Activated CD8-positive, alpha-beta memory T cell treated with anti-CD3 and anti-CD28 coated beads, Interleukin-2, amount 10 ng/mL, durations not matched to agents 7 days and 5 days (primary cell): Measurements from ENCODE around the gene FYCO1. TPM values are rescaled to one million over a fixed set of nuclear protein-coding genes. Genes with fewer than 3 reads are reported as not detected.

ENCODE experiments used
- ATAC-seq: fragments of 150-1000 bp; cut with Tn5 transposase; one replicate; pipeline ENCODE4 v1.10.0; 2021; ENCODE audit warnings: moderate library complexity
- CTCF ChIA-PET: fragments of 350-600 bp; sonication (Branson Sonifier 250); formaldehyde crosslinking; loops from one replicate; lab custom pipeline; 2021; ENCODE audit warnings: antibody characterized with exemption; lab: Charles Lee
- DNase-seq: peaks from one replicate; pipeline ENCODE4 v3.0.0-alpha.2; 2020
- H3K27ac Mint-ChIP-seq: one replicate; pipeline ENCODE4 v1.8.0; 2021; ENCODE audit warnings: mild to moderate bottlenecking, mixed read lengths
- H3K27me3 Mint-ChIP-seq: one replicate; pipeline ENCODE4 v1.8.0; 2021; ENCODE audit warnings: mixed read lengths
- H3K36me3 Mint-ChIP-seq: one replicate; pipeline ENCODE4 v1.8.0; 2021; ENCODE audit warnings: mild to moderate bottlenecking, mixed read lengths
- H3K4me1 Mint-ChIP-seq: one replicate; pipeline ENCODE4 v1.8.0; 2021; ENCODE audit warnings: mixed read lengths
- H3K4me3 Mint-ChIP-seq: one replicate; pipeline ENCODE4 v1.8.0; 2021; ENCODE audit warnings: mild to moderate bottlenecking, moderate library complexity, mixed read lengths
- H3K9me3 Mint-ChIP-seq: one replicate; pipeline ENCODE4 v1.8.0; 2022; ENCODE audit warnings: low read depth, mixed read lengths
- total RNA-seq, 2 experiments: library from RNA; stranded (reverse); gene quantifications; one replicate each; pipeline ENCODE4 v1.2.3, GENCODE V29; 2021

Gene FYCO1
- total RNA-seq, 2 experiments from 2014 or later, result 19.1 to 27.7 TPM

- Mint-ChIP-seq H3K4me1 (peaks cover 74% of the 10 kb centered on the region), H3K27ac (no peak overlapping the region), H3K4me3 (no peak overlapping the region), H3K27me3 (no peaks in the 10 kb centered on the region), H3K36me3 (peaks cover 49% of the 10 kb centered on the region), H3K9me3 (peaks cover 2% of the 10 kb centered on the region)
- ATAC-seq, result no peak
- CTCF ChIA-PET, result interaction anchor here (1.3 to 30.7 kb wide), 4 partner anchors 21 to 267 kb away, joined by 4 to 708 read pairs (median 11); partner anchors contain the start of gene CCR1
- DNase-seq, result no peak
Observed at GRCh38 chr3:45940781-45941365, 54.8 kb downstream of the FYCO1 start.

- no peak for ATAC-seq
- peaks cover 67% of the 10 kb centered on the region for H3K4me1 Mint-ChIP-seq
Observed at GRCh38 chr3:45940004-45940780, 55.4 kb downstream of the FYCO1 start.

GRCh38 chr3:45939341-45939771, 56.3 kb downstream of the FYCO1 start:
- Mint-ChIP-seq H3K27ac (peak overlapping the region; percentile 57), H3K4me3 (no peak overlapping the region)

More at GRCh38 chr3:45940004-45940780, 55.4 kb downstream of the FYCO1 start:
- Mint-ChIP-seq H3K9me3 (peaks cover 2% of the 10 kb centered on the region), H3K27ac (no peak overlapping the region), H3K36me3 (peaks cover 49% of the 10 kb centered on the region), H3K27me3 (no peaks in the 10 kb centered on the region), H3K4me3 (no peak overlapping the region)
- DNase-seq, result no peak
- CTCF ChIA-PET, result interaction anchor here (0.6 to 30.7 kb wide), 16 partner anchors 8 to 907 kb away, joined by 3 to 708 read pairs (median 8); partner anchors contain the start of gene CCR1

GRCh38 chr3:45938864-45939263, 56.8 kb downstream of the FYCO1 start:
- H3K27ac Mint-ChIP-seq, result peak overlapping the region; percentile 57
- peaks cover 2% of the 10 kb centered on the region for H3K9me3 Mint-ChIP-seq
- ATAC-seq (peak; percentile 79), DNase-seq (peak; percentile 93)
- H3K4me3 Mint-ChIP-seq, result no peak overlapping the region
- CTCF ChIA-PET, result interaction anchor here (0.6 to 30.7 kb wide), 45 partner anchors 9 to 619 kb away, joined by 3 to 708 read pairs (median 4); partner anchors contain the start of genes CCR1, CCR5, CCR5AS and CCRL2
- no peaks in the 10 kb centered on the region for H3K27me3 Mint-ChIP-seq
- peaks cover 52% of the 10 kb centered on the region for H3K36me3 Mint-ChIP-seq
- H3K4me1 Mint-ChIP-seq, result peaks cover 58% of the 10 kb centered on the region

More at GRCh38 chr3:45939341-45939771, 56.3 kb downstream of the FYCO1 start:
- DNase-seq (no peak), ATAC-seq (no peak)
- no peaks in the 10 kb centered on the region for H3K27me3 Mint-ChIP-seq
- peaks cover 60% of the 10 kb centered on the region for H3K4me1 Mint-ChIP-seq
- H3K36me3 Mint-ChIP-seq, result peaks cover 49% of the 10 kb centered on the region
- CTCF ChIA-PET, result interaction anchor here (0.6 to 30.7 kb wide), 41 partner anchors 9 to 619 kb away, joined by 3 to 708 read pairs (median 4); partner anchors contain the start of genes CCR1, CCR5, CCR5AS and CCRL2
- H3K9me3 Mint-ChIP-seq, result peaks cover 2% of the 10 kb centered on the region

GRCh38 chr3:45938043-45938435, 57.6 kb downstream of the FYCO1 start:
- peaks cover 49% of the 10 kb centered on the region for H3K4me1 Mint-ChIP-seq
- no peak overlapping the region for H3K4me3 Mint-ChIP-seq
- peaks cover 2% of the 10 kb centered on the region for H3K9me3 Mint-ChIP-seq
- DNase-seq (no peak), ATAC-seq (no peak)
- CTCF ChIA-PET, result interaction anchor here (0.6 to 30.7 kb wide), 33 partner anchors 9 to 620 kb away, joined by 3 to 708 read pairs (median 5); partner anchors contain the start of genes CCR1, CCR5, CCR5AS and CCRL2
- H3K27me3 Mint-ChIP-seq, result no peaks in the 10 kb centered on the region
- peaks cover 52% of the 10 kb centered on the region for H3K36me3 Mint-ChIP-seq
- H3K27ac Mint-ChIP-seq, result no peak overlapping the region

- peaks cover 55% of the 10 kb centered on the region for H3K36me3 Mint-ChIP-seq
- no peaks in the 10 kb centered on the region for H3K27me3 Mint-ChIP-seq
- DNase-seq (no peak), ATAC-seq (no peak)
- peaks cover 43% of the 10 kb centered on the region for H3K4me1 Mint-ChIP-seq
- peaks cover 2% of the 10 kb centered on the region for H3K9me3 Mint-ChIP-seq
- no peak overlapping the region for H3K4me3 Mint-ChIP-seq
- CTCF ChIA-PET, result interaction anchor here (0.8 to 30.7 kb wide), 11 partner anchors 8 to 441 kb away, joined by 3 to 708 read pairs (median 8); no protein-coding TSS in a partner anchor
- no peak overlapping the region for H3K27ac Mint-ChIP-seq
Observed at GRCh38 chr3:45937206-45938042, 58.2 kb downstream of the FYCO1 start.

GRCh38 chr3:45936261-45936660, 59.4 kb downstream of the FYCO1 start:
- peaks cover 2% of the 10 kb centered on the region for H3K9me3 Mint-ChIP-seq
- H3K36me3 Mint-ChIP-seq, result peaks cover 55% of the 10 kb centered on the region
- no peak overlapping the region for H3K27ac Mint-ChIP-seq
- CTCF ChIA-PET, result interaction anchor here (30.7 kb wide), 1 partner anchor 142 kb away, joined by 708 read pairs; no protein-coding TSS in a partner anchor
- DNase-seq (no peak), ATAC-seq (no peak)
- H3K4me3 Mint-ChIP-seq, result no peak overlapping the region
- no peaks in the 10 kb centered on the region for H3K27me3 Mint-ChIP-seq
- H3K4me1 Mint-ChIP-seq, result peaks cover 34% of the 10 kb centered on the region

GRCh38 chr3:45933591-45933990, 62.0 kb downstream of the FYCO1 start:
- CTCF ChIA-PET, result interaction anchor here (0.7 to 30.7 kb wide), 2 partner anchors 145 to 171 kb away, joined by 3 to 708 read pairs; no protein-coding TSS in a partner anchor
- no peak overlapping the region for H3K27ac Mint-ChIP-seq
- no peaks in the 10 kb centered on the region for H3K9me3 Mint-ChIP-seq
- H3K4me3 Mint-ChIP-seq, result no peak overlapping the region
- peaks cover 12% of the 10 kb centered on the region for H3K4me1 Mint-ChIP-seq
- peaks cover 56% of the 10 kb centered on the region for H3K36me3 Mint-ChIP-seq
- no peak for ATAC-seq
- H3K27me3 Mint-ChIP-seq, result no peaks in the 10 kb centered on the region
- DNase-seq, result no peak

GRCh38 chr3:45932112-45932511, 63.5 kb downstream of the FYCO1 start:
- Mint-ChIP-seq H3K27me3 (no peaks in the 10 kb centered on the region), H3K36me3 (peaks cover 63% of the 10 kb centered on the region), H3K27ac (no peak overlapping the region), H3K4me1 (peaks cover 3% of the 10 kb centered on the region), H3K4me3 (no peak overlapping the region), H3K9me3 (no peaks in the 10 kb centered on the region)
- ATAC-seq (no peak), DNase-seq (no peak)
- CTCF ChIA-PET, result interaction anchor here (0.8 to 30.7 kb wide), 4 partner anchors 67 to 170 kb away, joined by 3 to 708 read pairs (median 4); no protein-coding TSS in a partner anchor

GRCh38 chr3:45931496-45931895, 64.1 kb downstream of the FYCO1 start:
- no peak overlapping the region for H3K4me3 Mint-ChIP-seq
- H3K4me1 Mint-ChIP-seq, result peaks cover 3% of the 10 kb centered on the region
- H3K27ac Mint-ChIP-seq, result no peak overlapping the region
- no peak for ATAC-seq
- peaks cover 64% of the 10 kb centered on the region for H3K36me3 Mint-ChIP-seq
- H3K9me3 Mint-ChIP-seq, result no peaks in the 10 kb centered on the region
- DNase-seq, result no peak
- CTCF ChIA-PET, result interaction anchor here (0.8 to 30.7 kb wide), 4 partner anchors 68 to 170 kb away, joined by 3 to 708 read pairs (median 4); no protein-coding TSS in a partner anchor
- no peaks in the 10 kb centered on the region for H3K27me3 Mint-ChIP-seq

- DNase-seq (peak; percentile 79), ATAC-seq (peak; percentile 99)
- no peak overlapping the region for H3K27ac Mint-ChIP-seq
Observed at GRCh38 chr3:45929042-45929679, 66.5 kb downstream of the FYCO1 start.

GRCh38 chr3:45927881-45928280, 67.7 kb downstream of the FYCO1 start:
- CTCF ChIA-PET, result interaction anchor here (1.2 to 30.7 kb wide), 7 partner anchors 13 to 179 kb away, joined by 3 to 708 read pairs (median 6); no protein-coding TSS in a partner anchor
- Mint-ChIP-seq H3K9me3 (no peaks in the 10 kb centered on the region), H3K27ac (no peak overlapping the region), H3K27me3 (no peaks in the 10 kb centered on the region), H3K4me3 (no peak overlapping the region), H3K36me3 (peaks cover 61% of the 10 kb centered on the region), H3K4me1 (peaks cover 6% of the 10 kb centered on the region)
- ATAC-seq (no peak), DNase-seq (no peak)

More at GRCh38 chr3:45929042-45929679, 66.5 kb downstream of the FYCO1 start:
- H3K27me3 Mint-ChIP-seq, result no peaks in the 10 kb centered on the region
- H3K36me3 Mint-ChIP-seq, result peaks cover 60% of the 10 kb centered on the region
- H3K4me3 Mint-ChIP-seq, result no peak overlapping the region
- CTCF ChIA-PET, result interaction anchor here (0.6 to 30.7 kb wide), 45 partner anchors 8 to 945 kb away, joined by 3 to 708 read pairs (median 4); partner anchors contain the start of genes CXCR6, FYCO1 and LZTFL1
- H3K9me3 Mint-ChIP-seq, result no peaks in the 10 kb centered on the region
- peaks cover 3% of the 10 kb centered on the region for H3K4me1 Mint-ChIP-seq
